Activated T-cell treated with anti-CD3 and anti-CD28 coated beads, Interleukin-2, amount 50 U/mL, for 1 hour (primary cell): ENCODE data around the gene RPS6KA5.

Source experiments
- DNase-seq: peaks from one replicate; pipeline ENCODE4 v3.0.0-alpha.2; 2020

Gene RPS6KA5

GRCh38 chr14:90797919-90798318 lies 262.5 kb downstream of the RPS6KA5 start:
- no peak for DNase-seq
